Stomach smooth muscle (tissue), 2 donors: ENCODE data around the gene HBA1.
"Not testable (repeated sequence)": the region's sequence is repeated elsewhere in the genome, so short reads cannot be mapped to it uniquely, and the experiment has no call there.

Experiments
- H3K27ac ChIP-seq: one replicate; pipeline ENCODE4 v1.7.0; 2013; ENCODE audit warnings: mild to moderate bottlenecking, low read length, inconsistent platforms
- H3K27me3 ChIP-seq, 2 donors: one replicate each; pipeline ENCODE4 v1.7.0; 2013; ENCODE audit warnings: low read length in 2 of 2; ENCODE audit not compliant: insufficient read depth in 2 of 2, control insufficient read depth in 1 of 2
- H3K36me3 ChIP-seq, 2 donors: one replicate each; pipeline ENCODE4 v1.7.0; 2013; ENCODE audit warnings: low read length in 2 of 2; ENCODE audit not compliant: control insufficient read depth in 2 of 2, insufficient read depth in 2 of 2
- H3K4me1 ChIP-seq: one replicate; pipeline ENCODE4 v1.7.0; 2013; ENCODE audit warnings: low read length; ENCODE audit not compliant: control insufficient read depth, insufficient read depth
- H3K4me3 ChIP-seq, 2 donors: one replicate each; pipeline ENCODE4 v1.7.0; 2013; ENCODE audit warnings: low read length in 2 of 2
- H3K9ac ChIP-seq, 2 donors: one replicate each; pipeline ENCODE4 v1.7.0; 2013; ENCODE audit warnings: low read length in 2 of 2, mild to moderate bottlenecking in 1 of 2
- H3K9me3 ChIP-seq, 2 donors: one replicate each; pipeline ENCODE4 v1.7.0; 2013; ENCODE audit warnings: low read length in 2 of 2; ENCODE audit not compliant: control insufficient read depth in 2 of 2
- donor health status: healthy.
- donor health status: Pancreatic carcinoma.

HBA1 gene

GRCh38 chr16:167122-167690 lies 9.3 kb upstream of the HBA1 start:
- no peaks in the 10 kb centered on the region for H3K36me3 ChIP-seq
- H3K9ac ChIP-seq = no peak overlapping the region
- H3K27ac ChIP-seq = no peak overlapping the region
- no peaks in the 10 kb centered on the region for H3K9me3 ChIP-seq
- H3K4me1 ChIP-seq = peaks cover 18% of the 10 kb centered on the region
- H3K4me3 ChIP-seq = no peak overlapping the region
- H3K27me3 ChIP-seq = peaks cover 40 to 54% of the 10 kb centered on the region in 2 donors

GRCh38 chr16:168424-168823 lies 8.1 kb upstream of the HBA1 start:
- Histone ChIP-seq H3K4me3 (no peak overlapping the region), H3K36me3 (no peaks in the 10 kb centered on the region), H3K9ac (no peak overlapping the region), H3K27me3 (peaks cover 40 to 54% of the 10 kb centered on the region in 2 donors), H3K27ac (no peak overlapping the region), H3K4me1 (peaks cover 18% of the 10 kb centered on the region), H3K9me3 (no peaks in the 10 kb centered on the region)

GRCh38 chr16:169014-169413 lies 7.5 kb upstream of the HBA1 start:
- Histone ChIP-seq H3K9me3 (no peaks in the 10 kb centered on the region), H3K9ac (no peak overlapping the region), H3K4me3 (no peak overlapping the region), H3K4me1 (peaks cover 18% of the 10 kb centered on the region), H3K27ac (no peak overlapping the region), H3K27me3 (peaks cover 40 to 54% of the 10 kb centered on the region in 2 donors), H3K36me3 (no peaks in the 10 kb centered on the region)

GRCh38 chr16:170088-170507 lies 6.4 kb upstream of the HBA1 start:
- H3K4me1 ChIP-seq = peaks cover 17% of the 10 kb centered on the region
- H3K4me3 ChIP-seq, H3K9ac ChIP-seq, H3K36me3 ChIP-seq, H3K9me3 ChIP-seq, H3K27ac ChIP-seq: not testable (repeated sequence)
- peaks cover 45 to 61% of the 10 kb centered on the region in 2 donors for H3K27me3 ChIP-seq

GRCh38 chr16:170788-171187 lies 5.7 kb upstream of the HBA1 start:
- no peak overlapping the region for H3K4me3 ChIP-seq
- peaks cover 44 to 61% of the 10 kb centered on the region in 2 donors for H3K27me3 ChIP-seq

GRCh38 chr16:172374-172941 lies 4.0 kb upstream of the HBA1 start, which contains the start of gene HBA2:
Gene HBA2, plus strand, starts transcription at chr16:172876. Its CDS starts 37 bp downstream, at chr16:172913.
- not testable (repeated sequence) for H3K9ac ChIP-seq, H3K27ac ChIP-seq, H3K4me1 ChIP-seq, H3K4me3 ChIP-seq, H3K36me3 ChIP-seq, H3K9me3 ChIP-seq
- peaks cover 32 to 50% of the 10 kb centered on the region in 2 donors for H3K27me3 ChIP-seq

More at GRCh38 chr16:170788-171187, 5.7 kb upstream of the HBA1 start:
- peaks cover 10% of the 10 kb centered on the region for H3K4me1 ChIP-seq
- H3K27ac ChIP-seq = no peak overlapping the region
- H3K9me3 ChIP-seq = no peaks in the 10 kb centered on the region
- no peak overlapping the region for H3K9ac ChIP-seq
- no peaks in the 10 kb centered on the region for H3K36me3 ChIP-seq

- H3K27me3 ChIP-seq = peaks cover 32 to 50% of the 10 kb centered on the region in 2 donors
- not testable (repeated sequence) for H3K9me3 ChIP-seq, H3K9ac ChIP-seq, H3K4me3 ChIP-seq, H3K36me3 ChIP-seq, H3K4me1 ChIP-seq, H3K27ac ChIP-seq
Observed at GRCh38 chr16:173211-173854, 3.1 kb upstream of the HBA1 start.

- H3K9me3 ChIP-seq, H3K9ac ChIP-seq, H3K4me1 ChIP-seq, H3K36me3 ChIP-seq, H3K4me3 ChIP-seq, H3K27ac ChIP-seq: not testable (repeated sequence)
- peaks cover 25 to 50% of the 10 kb centered on the region in 2 donors for H3K27me3 ChIP-seq
Observed at GRCh38 chr16:173928-174769, 2.3 kb upstream of the HBA1 start.

GRCh38 chr16:175011-175949 lies 1.2 kb upstream of the HBA1 start:
- Histone ChIP-seq H3K27me3 (peaks cover 33 to 53% of the 10 kb centered on the region in 2 donors), H3K9me3 (no peaks in the 10 kb centered on the region), H3K27ac (no peak overlapping the region), H3K9ac (no peak overlapping the region), H3K4me1 (peaks cover 6% of the 10 kb centered on the region), H3K4me3 (no peak overlapping the region), H3K36me3 (no peaks in the 10 kb centered on the region)

- Histone ChIP-seq H3K27me3 (peaks cover 33 to 59% of the 10 kb centered on the region in 2 donors), H3K4me1 (peaks cover 12% of the 10 kb centered on the region)
- not testable (repeated sequence) for H3K9ac ChIP-seq, H3K36me3 ChIP-seq, H3K27ac ChIP-seq, H3K9me3 ChIP-seq, H3K4me3 ChIP-seq
Observed at GRCh38 chr16:176006-176405, 474 bp upstream of the HBA1 start.
